ENCODE measurements around the gene FOXK2. TPM values are rescaled to one million over a fixed set of nuclear protein-coding genes. Genes with fewer than 3 reads are reported as not detected.

FOXK2 gene
- total RNA-seq, 1 donor from 2014 or later, result 55.5 TPM

DNA sequence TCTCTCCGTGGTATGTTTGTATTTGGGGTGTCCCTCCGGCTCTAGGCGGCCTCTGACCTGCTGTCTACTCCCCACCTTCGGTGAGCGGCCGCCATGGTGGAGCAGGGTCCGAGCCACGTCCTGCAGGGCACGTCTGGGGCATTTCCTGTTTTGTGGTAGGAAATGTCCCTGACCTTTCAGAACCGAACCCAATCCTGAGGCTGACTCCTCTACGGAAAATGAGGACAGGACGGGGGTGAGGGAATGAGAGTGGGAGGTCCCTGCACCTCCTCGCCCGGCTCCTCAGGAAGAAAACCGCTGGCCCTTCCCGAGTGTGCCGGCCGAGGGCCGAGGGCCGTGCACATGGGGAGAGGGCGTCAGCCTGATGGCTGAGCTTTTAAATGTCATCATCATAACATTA is 83.0 kb downstream of the FOXK2 start:
- H3K27ac ChIP-seq, result peak overlapping the region; percentile 9
- peaks cover 0 to 31% of the 10 kb centered on the region in 2 donors for H3K36me3 ChIP-seq
- H3K27me3 ChIP-seq, result no peaks in the 10 kb centered on the region
- intact Hi-C loops (cut with DNase I), result no loop called here
- H3K4me3 ChIP-seq, result no peak overlapping the region
- TF ChIP-seq POLR2AphosphoS5 (IDR thresholded peaks at IDR 0.05; ENCODE audit: insufficient read depth in 1 of 2, low read depth in 1 of 2) (no peak), POLR2A (IDR thresholded peaks at IDR 0.05) (no peak)
- TF ChIP-seq, protein P1, sequence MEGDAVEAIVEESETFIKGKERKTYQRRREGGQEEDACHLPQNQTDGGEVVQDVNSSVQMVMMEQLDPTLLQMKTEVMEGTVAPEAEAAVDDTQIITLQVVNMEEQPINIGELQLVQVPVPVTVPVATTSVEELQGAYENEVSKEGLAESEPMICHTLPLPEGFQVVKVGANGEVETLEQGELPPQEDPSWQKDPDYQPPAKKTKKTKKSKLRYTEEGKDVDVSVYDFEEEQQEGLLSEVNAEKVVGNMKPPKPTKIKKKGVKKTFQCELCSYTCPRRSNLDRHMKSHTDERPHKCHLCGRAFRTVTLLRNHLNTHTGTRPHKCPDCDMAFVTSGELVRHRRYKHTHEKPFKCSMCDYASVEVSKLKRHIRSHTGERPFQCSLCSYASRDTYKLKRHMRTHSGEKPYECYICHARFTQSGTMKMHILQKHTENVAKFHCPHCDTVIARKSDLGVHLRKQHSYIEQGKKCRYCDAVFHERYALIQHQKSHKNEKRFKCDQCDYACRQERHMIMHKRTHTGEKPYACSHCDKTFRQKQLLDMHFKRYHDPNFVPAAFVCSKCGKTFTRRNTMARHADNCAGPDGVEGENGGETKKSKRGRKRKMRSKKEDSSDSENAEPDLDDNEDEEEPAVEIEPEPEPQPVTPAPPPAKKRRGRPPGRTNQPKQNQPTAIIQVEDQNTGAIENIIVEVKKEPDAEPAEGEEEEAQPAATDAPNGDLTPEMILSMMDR (IDR thresholded peaks at IDR 0.05), result no peak
- DNase-seq (ENCODE audit: extremely low spot score in 2 of 2), result no peak
- no peaks in the 10 kb centered on the region for H3K9me3 ChIP-seq
- peaks cover 5% of the 10 kb centered on the region for H3K4me1 ChIP-seq

DNA sequence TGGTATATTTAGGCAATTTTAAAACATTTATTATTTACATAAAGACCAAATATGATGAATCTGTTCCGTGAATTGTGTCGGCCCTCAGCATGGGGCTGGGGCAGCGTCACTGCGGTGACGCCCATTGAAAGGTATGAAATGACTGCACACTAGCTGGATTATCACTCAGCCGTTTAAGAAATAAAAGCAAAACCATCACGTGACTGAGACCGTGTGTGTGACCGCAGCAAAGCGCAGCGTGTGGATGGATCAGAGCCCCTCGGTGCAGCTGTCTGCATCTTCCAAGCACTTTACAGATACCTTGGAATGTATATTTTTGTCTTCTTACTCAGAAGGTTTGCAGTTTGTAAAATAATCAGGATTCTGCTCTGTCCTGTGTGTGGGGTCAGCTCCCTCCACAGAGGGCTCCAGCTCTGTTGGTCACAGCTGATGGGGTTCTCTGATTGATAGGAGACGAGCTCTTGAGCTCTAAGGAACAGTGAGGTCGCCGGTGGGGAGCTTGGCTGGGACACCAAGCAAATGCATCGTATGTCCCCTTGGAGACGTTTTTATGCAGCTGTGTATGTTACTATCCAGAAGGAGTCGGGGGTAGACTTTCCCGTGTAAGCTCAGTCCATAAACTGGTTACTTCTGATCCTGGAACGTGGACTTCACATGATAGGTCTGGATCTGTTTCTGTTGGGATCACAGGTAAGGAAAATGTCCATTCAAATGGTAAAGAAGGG is 83.6 kb downstream of the FOXK2 start:
- Histone ChIP-seq H3K27ac (peak overlapping the region; percentile 9), H3K9me3 (no peaks in the 10 kb centered on the region), H3K4me3 (no peak overlapping the region), H3K27me3 (no peaks in the 10 kb centered on the region), H3K36me3 (peaks cover 0 to 31% of the 10 kb centered on the region in 2 donors), H3K4me1 (peaks cover 5% of the 10 kb centered on the region)
- intact Hi-C loops (cut with DNase I), result no loop called here
- TF ChIP-seq, protein P1 (IDR thresholded peaks at IDR 0.05), result no peak
- no peak for TF ChIP-seq POLR2AphosphoS5 (IDR thresholded peaks at IDR 0.05; ENCODE audit: insufficient read depth in 1 of 2, low read depth in 1 of 2)
- DNase-seq (ENCODE audit: extremely low spot score in 2 of 2), result no peak

DNA sequence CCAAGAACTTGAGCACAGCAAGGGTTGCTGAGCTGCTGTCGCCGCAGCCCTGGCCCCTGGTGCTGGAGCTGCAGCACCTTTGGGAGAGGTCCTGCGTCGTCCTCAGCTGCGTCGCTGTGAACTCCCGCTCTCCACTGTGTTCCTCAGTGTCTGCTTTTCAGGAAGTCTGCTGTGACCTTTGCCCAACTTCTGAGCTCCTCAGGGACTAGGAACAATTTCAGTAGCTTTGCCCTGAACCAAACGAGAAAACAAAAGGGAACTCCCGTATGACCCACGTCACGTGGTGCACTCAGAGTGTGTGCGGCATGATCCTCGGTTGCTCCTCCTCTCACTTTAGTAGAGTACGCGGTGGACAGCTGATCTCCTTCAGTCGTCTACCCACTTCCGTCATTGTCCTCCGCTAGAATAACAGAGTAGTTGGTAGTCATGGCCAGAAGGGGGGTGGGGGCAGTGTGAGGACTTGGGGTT is 84.5 kb downstream of the FOXK2 start:
- Histone ChIP-seq H3K36me3 (peaks cover 0 to 31% of the 10 kb centered on the region in 2 donors), H3K27me3 (no peaks in the 10 kb centered on the region), H3K27ac (no peak overlapping the region), H3K4me1 (peaks cover 5% of the 10 kb centered on the region), H3K9me3 (no peaks in the 10 kb centered on the region), H3K4me3 (no peak overlapping the region)
- intact Hi-C loops (cut with DNase I), result no loop called here
- DNase-seq (ENCODE audit: extremely low spot score in 2 of 2), result no peak
- peak in 1 of 2 donors; percentile 18 for TF ChIP-seq POLR2AphosphoS5 (IDR thresholded peaks at IDR 0.05; ENCODE audit: insufficient read depth in 1 of 2, low read depth in 1 of 2)
- TF ChIP-seq, protein P1 (IDR thresholded peaks at IDR 0.05), result no peak

DNA sequence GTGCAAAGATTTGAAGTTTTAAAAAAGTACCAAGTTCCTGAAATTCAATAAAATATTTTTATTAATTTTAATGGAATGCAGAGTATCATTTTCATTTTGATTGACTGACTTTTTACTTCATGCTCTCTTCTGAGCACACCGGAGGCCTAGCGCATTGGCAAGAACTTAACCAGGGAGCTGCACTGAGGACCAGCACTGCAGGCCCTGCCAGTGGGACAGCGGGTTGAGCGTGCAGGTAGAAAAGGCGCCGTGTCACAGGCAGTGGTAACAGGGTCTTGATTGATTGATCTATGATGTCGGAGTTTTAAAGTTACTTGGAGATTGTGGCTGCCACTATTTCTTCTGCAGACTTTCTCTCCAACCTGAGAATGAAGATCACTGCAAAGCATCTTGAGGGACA is 85.0 kb downstream of the FOXK2 start:
- intact Hi-C loops (cut with DNase I), result no loop called here
- peaks cover 5% of the 10 kb centered on the region for H3K4me1 ChIP-seq
- H3K4me3 ChIP-seq, result no peak overlapping the region
- H3K27ac ChIP-seq, result no peak overlapping the region
- no peaks in the 10 kb centered on the region for H3K9me3 ChIP-seq
- no peaks in the 10 kb centered on the region for H3K27me3 ChIP-seq
- H3K36me3 ChIP-seq, result peaks cover 0 to 27% of the 10 kb centered on the region in 2 donors
- TF ChIP-seq, protein P1 (IDR thresholded peaks at IDR 0.05), result no peak
- TF ChIP-seq POLR2AphosphoS5 (IDR thresholded peaks at IDR 0.05; ENCODE audit: insufficient read depth in 1 of 2, low read depth in 1 of 2) (no peak), POLR2A (IDR thresholded peaks at IDR 0.05) (no peak)
- DNase-seq (ENCODE audit: extremely low spot score in 2 of 2), result no peak

DNA sequence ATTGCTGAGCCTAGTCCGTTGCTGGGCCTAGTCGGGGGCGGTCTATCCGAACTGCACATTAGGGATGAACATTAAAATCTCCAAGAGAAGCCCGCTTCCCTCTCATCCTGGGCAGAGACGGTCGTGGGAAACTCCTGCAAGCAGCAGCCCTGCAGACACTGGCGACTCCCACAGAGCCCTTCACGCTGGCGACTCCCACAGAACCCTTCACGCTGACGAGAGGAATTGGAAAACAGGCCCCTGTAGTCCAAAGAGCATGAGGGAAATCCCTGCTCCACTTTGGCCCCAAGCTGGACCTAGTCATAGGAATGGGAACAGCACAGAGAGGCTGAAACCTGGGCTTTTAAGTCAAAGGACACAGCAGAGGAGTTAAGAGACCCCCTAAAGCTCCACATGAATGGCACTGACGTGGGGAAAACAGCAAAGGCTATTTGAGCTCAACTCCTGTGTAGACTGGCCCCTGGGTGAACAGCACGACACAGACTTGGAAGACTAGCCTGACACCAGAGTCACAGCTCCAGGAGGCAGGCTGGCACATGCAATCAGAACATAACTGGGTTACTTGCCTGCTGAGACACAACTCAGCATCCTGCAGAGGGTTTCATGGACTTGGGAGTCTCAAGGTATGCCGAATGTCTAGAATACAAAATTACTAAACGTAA is 86.5 kb downstream of the FOXK2 start:
- peaks cover 5% of the 10 kb centered on the region for H3K4me1 ChIP-seq
- H3K9me3 ChIP-seq, result no peaks in the 10 kb centered on the region
- no peaks in the 10 kb centered on the region for H3K27me3 ChIP-seq
- H3K36me3 ChIP-seq, result peaks cover 0 to 29% of the 10 kb centered on the region in 2 donors
- peak overlapping the region; percentile 16 for H3K27ac ChIP-seq
- TF ChIP-seq POLR2A (IDR thresholded peaks at IDR 0.05) (no peak), POLR2AphosphoS5 (IDR thresholded peaks at IDR 0.05; ENCODE audit: insufficient read depth in 1 of 2, low read depth in 1 of 2) (no peak)
- TF ChIP-seq, protein P1 (IDR thresholded peaks at IDR 0.05), result no peak
- intact Hi-C loops (cut with DNase I), result no loop called here
- DNase-seq (ENCODE audit: extremely low spot score in 2 of 2), result no peak
- no peak overlapping the region for H3K4me3 ChIP-seq
